Fibroblast of upper back skin (primary cell): ENCODE data around the gene EPS8L1.
A peak's percentile ranks its signal among the peaks of the same experiment; 100 is the strongest.
"Not testable (repeated sequence)": the region's sequence is repeated elsewhere in the genome, so short reads cannot be mapped to it uniquely, and the experiment has no call there.

Experiments
- DNase-seq: peaks from one replicate; pipeline ENCODE4 v3.0.0-alpha.2; 2013

EPS8L1 gene

GRCh38 chr19:55096061-55096701, 20.5 kb downstream of the EPS8L1 start:
- no peak for DNase-seq

- DNase-seq = no peak
Observed at GRCh38 chr19:55097864-55098715, 22.4 kb downstream of the EPS8L1 start.

GRCh38 chr19:55098716-55099556, 23.3 kb downstream of the EPS8L1 start:
- no peak for DNase-seq

GRCh38 chr19:55099557-55100506, 24.2 kb downstream of the EPS8L1 start:
- DNase-seq = no peak

GRCh38 chr19:55101261-55101660, 25.6 kb downstream of the EPS8L1 start:
- DNase-seq = no peak

GRCh38 chr19:55103190-55103589, 27.5 kb downstream of the EPS8L1 start:
- DNase-seq = no peak

GRCh38 chr19:55105237-55105636, 29.6 kb downstream of the EPS8L1 start:
- no peak for DNase-seq

- no peak for DNase-seq
Observed at GRCh38 chr19:55106591-55106990, 30.9 kb downstream of the EPS8L1 start.

- not testable (repeated sequence) for DNase-seq
Observed at GRCh38 chr19:55107252-55107651, 31.6 kb downstream of the EPS8L1 start.

- peak; percentile 30 for DNase-seq
Observed at GRCh38 chr19:55109527-55110291, 34.0 kb downstream of the EPS8L1 start.

- DNase-seq = no peak
Observed at GRCh38 chr19:55111238-55111831, 35.7 kb downstream of the EPS8L1 start.

GRCh38 chr19:55112246-55112776, 36.6 kb downstream of the EPS8L1 start:
- no peak for DNase-seq

GRCh38 chr19:55112777-55113569, 37.3 kb downstream of the EPS8L1 start:
- DNase-seq = no peak

GRCh38 chr19:55113570-55114039, 37.9 kb downstream of the EPS8L1 start:
- peak; percentile 76 for DNase-seq

GRCh38 chr19:55114566-55115145, 39.0 kb downstream of the EPS8L1 start:
- no peak for DNase-seq

- peak; percentile 25 for DNase-seq
Observed at GRCh38 chr19:55115446-55116065, 39.9 kb downstream of the EPS8L1 start.

- peak; percentile 48 for DNase-seq
Observed at GRCh38 chr19:55116232-55116858, 40.7 kb downstream of the EPS8L1 start.
